HL-60 (cell line): ENCODE measurements around the gene HNRNPF.
A peak's percentile ranks its signal among the peaks of the same experiment; 100 is the strongest.
"Not testable (repeated sequence)": the region's sequence is repeated elsewhere in the genome, so short reads cannot be mapped to it uniquely, and the experiment has no call there.

Experiments
- DNase-seq, 2 experiments: peaks; one replicate each; pipeline ENCODE4 v3.0.0-alpha.2; 2010 to 2020; ENCODE audit warnings: low read depth in 1 of 2, low spot score in 1 of 2
- H3K27ac ChIP-seq: fragments of 250-450 bp; sonication (Bioruptor Pico); replicated peaks from 2 replicates; pipeline ENCODE4 v1.5.1; 2020; ENCODE audit warnings: mild to moderate bottlenecking, moderate library complexity
- H3K27me3 ChIP-seq: fragments of 250-450 bp; sonication (Bioruptor Pico); 2 replicates; pipeline ENCODE4 v1.5.1; 2021; ENCODE audit warnings: mild to moderate bottlenecking, moderate library complexity; ENCODE audit not compliant: insufficient read depth, poor library complexity, severe bottlenecking
- H3K4me3 ChIP-seq: replicated peaks from 2 replicates; pipeline ENCODE4 v1.5.1; 2011; ENCODE audit warnings: mild to moderate bottlenecking, control low read depth, low read length; ENCODE audit not compliant: insufficient read depth
- CTCF ChIP-seq: IDR thresholded peaks from one replicate; pipeline ENCODE4 v1.5.1; 2011; ENCODE audit warnings: low read length, control low read depth, inconsistent platforms; ENCODE audit not compliant: insufficient read depth
- GABPA ChIP-seq: IDR thresholded peaks from 2 replicates; pipeline ENCODE4 v1.6.1; 2012; ENCODE audit warnings: low read depth
- POLR2AphosphoS5 ChIP-seq: IDR thresholded peaks from 2 replicates; pipeline ENCODE4 v1.6.1; 2012; ENCODE audit warnings: low read depth
- REST ChIP-seq: IDR thresholded peaks from 2 replicates; pipeline ENCODE4 v1.6.1; 2012; ENCODE audit warnings: low read depth; ENCODE audit not compliant: insufficient replicate concordance
- SPI1 ChIP-seq: IDR thresholded peaks from 2 replicates; pipeline ENCODE4 v1.6.1; 2012; ENCODE audit warnings: low read depth, mild to moderate bottlenecking, borderline replicate concordance

HNRNPF gene

GRCh38 chr10:43453266-43453831, 44.4 kb upstream of the HNRNPF start:
- Histone ChIP-seq H3K4me3 (no peak overlapping the region), H3K27ac (no peak overlapping the region), H3K27me3 (no peaks in the 10 kb centered on the region)
- DNase-seq: no peak
- no peak for TF ChIP-seq SPI1
- TF ChIP-seq POLR2AphosphoS5: no peak
- TF ChIP-seq CTCF: no peak
- no peak for TF ChIP-seq REST
- TF ChIP-seq GABPA: no peak

- no peak for DNase-seq
- Histone ChIP-seq H3K27me3 (no peaks in the 10 kb centered on the region), H3K27ac (peak overlapping the region; percentile 22; the same call in 1 of the 2 replicates), H3K4me3 (no peak overlapping the region)
- no peak for TF ChIP-seq REST
- no peak for TF ChIP-seq SPI1
- TF ChIP-seq CTCF: no peak
- no peak for TF ChIP-seq POLR2AphosphoS5
These were observed 43.4 kb upstream of the HNRNPF start for GRCh38 chr10:43452356-43452914.

- no peak overlapping the region for H3K27ac ChIP-seq
- no peaks in the 10 kb centered on the region for H3K27me3 ChIP-seq
- no peak overlapping the region for H3K4me3 ChIP-seq
- TF ChIP-seq CTCF (no peak), POLR2AphosphoS5 (no peak), SPI1 (no peak), REST (no peak), GABPA (no peak)
- peak; percentile 46 to 64 for DNase-seq
These were observed 39.8 kb upstream of the HNRNPF start for GRCh38 chr10:43448742-43449141.

- H3K27ac ChIP-seq, DNase-seq, H3K27me3 ChIP-seq, H3K4me3 ChIP-seq: not testable (repeated sequence)
These were observed 37.4 kb upstream of the HNRNPF start for GRCh38 chr10:43446219-43447017.
